Memory B cell (primary cell): Measurements from ENCODE around the gene TSPYL6.

Experiments
- ATAC-seq: fragments of 150-1000 bp; cut with Tn5 transposase; 2 replicates; pipeline ENCODE4 v1.10.0; 2021; ENCODE audit warnings: low read depth, mild to moderate bottlenecking, moderate library complexity
- DNase-seq, 2 donors: peaks; one replicate each; pipeline ENCODE4 v3.0.0; 2022; ENCODE audit warnings: low spot score in 2 of 2
- H3K27ac Mint-ChIP-seq: one replicate; pipeline ENCODE4 v1.8.0; 2022; ENCODE audit warnings: mild to moderate bottlenecking, moderate library complexity, mixed read lengths
- H3K27me3 Mint-ChIP-seq: one replicate; pipeline ENCODE4 v1.8.0; 2022; ENCODE audit warnings: mixed read lengths
- H3K36me3 Mint-ChIP-seq: one replicate; pipeline ENCODE4 v1.8.0; 2022; ENCODE audit warnings: mild to moderate bottlenecking, mixed read lengths
- H3K4me1 Mint-ChIP-seq: one replicate; pipeline ENCODE4 v1.8.0; 2022; ENCODE audit warnings: mixed read lengths
- H3K4me3 Mint-ChIP-seq: one replicate; pipeline ENCODE4 v1.8.0; 2022; ENCODE audit warnings: mild to moderate bottlenecking, moderate library complexity, mixed read lengths
- H3K9me3 Mint-ChIP-seq: one replicate; pipeline ENCODE4 v1.8.0; 2022; ENCODE audit warnings: mixed read lengths

TSPYL6 gene

DNA sequence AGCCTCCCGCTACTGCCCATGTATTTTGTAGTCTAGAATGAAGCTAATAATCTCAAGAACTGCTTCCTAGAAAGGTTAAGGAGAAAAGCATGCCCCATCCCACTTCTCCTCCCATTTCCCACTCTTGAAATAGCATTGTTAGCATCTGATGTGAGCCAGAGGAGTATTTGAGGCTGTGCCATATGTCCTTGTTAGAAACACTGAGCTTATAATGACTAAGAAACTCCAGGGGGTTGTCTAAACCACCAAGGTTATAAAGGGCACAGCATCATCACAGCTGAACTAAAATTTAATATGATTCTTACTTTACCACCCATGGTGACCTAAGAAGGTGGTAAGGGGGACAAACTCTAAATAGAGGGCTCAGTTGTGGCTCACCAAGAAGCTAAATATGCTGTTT lies 16.6 kb downstream of the TSPYL6 start:
- H3K4me3 Mint-ChIP-seq: no peak overlapping the region
- H3K36me3 Mint-ChIP-seq: peaks cover 12% of the 10 kb centered on the region
- H3K9me3 Mint-ChIP-seq: peaks cover 3% of the 10 kb centered on the region
- H3K27ac Mint-ChIP-seq: no peak overlapping the region
- no peaks in the 10 kb centered on the region for H3K4me1 Mint-ChIP-seq
- DNase-seq (no peak), ATAC-seq (no peak)
- H3K27me3 Mint-ChIP-seq: no peaks in the 10 kb centered on the region

DNA sequence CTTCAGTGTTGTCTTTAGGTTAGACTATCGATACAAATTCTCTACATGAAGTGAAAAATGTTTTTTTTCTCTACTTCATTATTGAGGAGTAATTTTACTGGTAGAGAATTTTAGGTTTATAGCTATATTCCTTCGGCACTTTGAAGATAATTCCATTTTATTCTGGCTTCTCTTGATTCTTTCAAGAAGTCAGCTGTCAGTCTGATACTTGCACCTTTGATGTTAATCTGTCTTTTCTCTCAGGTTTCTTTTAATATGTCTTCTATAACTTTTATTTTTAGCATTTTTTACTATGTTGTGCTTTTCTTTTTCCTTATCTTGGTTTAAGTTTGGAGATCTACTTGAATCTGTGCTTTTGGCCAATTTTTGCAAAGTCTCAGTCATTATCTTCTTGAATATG lies 18.6 kb downstream of the TSPYL6 start:
- H3K4me3 Mint-ChIP-seq: no peak overlapping the region
- ATAC-seq (no peak), DNase-seq (no peak)
- no peaks in the 10 kb centered on the region for H3K27me3 Mint-ChIP-seq
- H3K27ac Mint-ChIP-seq: no peak overlapping the region
- peaks cover 4% of the 10 kb centered on the region for H3K9me3 Mint-ChIP-seq
- no peaks in the 10 kb centered on the region for H3K4me1 Mint-ChIP-seq
- H3K36me3 Mint-ChIP-seq: peaks cover 14% of the 10 kb centered on the region

DNA sequence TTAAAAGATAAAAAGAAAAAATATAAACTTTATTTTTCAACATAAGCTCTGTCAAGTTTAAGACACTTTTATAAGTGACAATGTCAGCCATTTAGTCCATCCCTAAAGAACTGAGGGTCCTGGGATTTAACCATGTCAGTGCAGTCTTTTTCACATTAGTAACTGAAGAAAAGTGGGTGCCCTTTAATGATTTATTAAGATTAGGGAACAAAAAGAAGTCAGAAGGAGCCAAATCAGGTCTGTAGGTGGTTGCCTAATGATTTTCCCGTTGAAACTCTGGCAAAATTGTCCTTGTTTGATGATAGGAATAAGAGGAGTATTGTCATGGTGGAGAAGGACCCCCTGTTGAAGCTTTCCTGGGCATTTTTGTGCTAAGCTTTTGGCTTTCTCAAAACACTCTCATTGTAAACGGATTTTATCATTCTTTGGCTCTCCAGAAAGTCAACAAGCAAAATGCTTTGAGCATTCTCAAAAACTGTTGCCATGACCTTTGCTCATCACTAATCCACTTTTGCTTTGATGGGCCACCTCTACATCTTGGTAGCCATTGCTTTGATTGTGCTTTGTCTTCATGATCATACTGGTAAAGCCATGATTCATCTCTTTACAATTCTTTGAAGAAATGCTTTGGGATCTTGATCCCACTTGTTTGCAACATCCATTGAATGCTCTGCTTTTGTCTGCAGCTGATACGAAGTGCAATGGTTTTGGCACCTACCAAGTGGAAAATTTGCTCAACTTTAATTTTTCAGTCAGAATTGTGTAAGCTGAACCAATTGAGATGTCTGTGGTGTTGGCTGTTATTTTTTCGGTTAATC lies 22.0 kb downstream of the TSPYL6 start:
- ATAC-seq (no peak), DNase-seq (no peak)
- H3K4me3 Mint-ChIP-seq: no peak overlapping the region
- no peaks in the 10 kb centered on the region for H3K4me1 Mint-ChIP-seq
- H3K27me3 Mint-ChIP-seq: no peaks in the 10 kb centered on the region
- no peak overlapping the region for H3K27ac Mint-ChIP-seq
- peaks cover 4% of the 10 kb centered on the region for H3K9me3 Mint-ChIP-seq
- peaks cover 16% of the 10 kb centered on the region for H3K36me3 Mint-ChIP-seq

DNA sequence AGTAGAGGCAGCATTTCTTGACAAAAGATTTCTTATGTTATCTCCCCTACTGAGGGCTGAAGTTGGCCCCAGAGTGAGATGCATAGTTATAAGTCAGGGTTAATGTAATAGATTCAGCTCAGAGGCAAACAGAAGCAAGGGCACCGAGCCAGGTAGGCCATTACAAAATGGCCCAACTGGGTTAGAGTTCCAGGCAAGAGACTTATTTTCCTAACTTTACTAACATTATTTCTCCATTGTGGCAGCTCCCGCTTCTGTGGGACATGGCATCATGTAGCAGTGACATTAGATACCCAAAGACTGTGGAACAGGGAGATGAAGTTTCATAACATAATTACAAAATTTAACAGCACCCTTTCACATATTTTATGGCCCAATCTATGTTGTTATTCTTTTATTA lies 27.1 kb downstream of the TSPYL6 start:
- peaks cover 1% of the 10 kb centered on the region for H3K9me3 Mint-ChIP-seq
- ATAC-seq (no peak), DNase-seq (no peak)
- no peaks in the 10 kb centered on the region for H3K4me1 Mint-ChIP-seq
- no peak overlapping the region for H3K27ac Mint-ChIP-seq
- no peaks in the 10 kb centered on the region for H3K27me3 Mint-ChIP-seq
- H3K4me3 Mint-ChIP-seq: no peak overlapping the region
- H3K36me3 Mint-ChIP-seq: peaks cover 20% of the 10 kb centered on the region

DNA sequence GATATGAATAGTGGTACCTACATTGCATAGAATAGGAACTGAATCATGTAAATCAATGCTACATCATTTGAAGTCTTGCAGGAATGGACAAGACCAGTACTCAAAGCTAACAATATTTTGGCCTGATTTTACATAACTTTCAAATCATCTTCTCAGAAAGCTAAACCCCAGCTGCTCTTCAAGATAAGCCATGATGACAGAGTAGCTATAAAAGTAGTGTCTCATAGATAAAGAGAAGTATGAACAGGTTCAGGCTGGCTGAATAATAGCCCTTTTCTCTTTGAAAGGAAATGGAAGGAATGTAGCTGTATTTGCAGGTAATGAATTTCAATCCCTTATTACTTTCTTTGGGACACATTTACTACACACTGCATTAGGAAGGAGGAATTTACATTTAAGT lies 28.2 kb downstream of the TSPYL6 start:
- peaks cover 1% of the 10 kb centered on the region for H3K9me3 Mint-ChIP-seq
- H3K27ac Mint-ChIP-seq: no peak overlapping the region
- H3K4me3 Mint-ChIP-seq: no peak overlapping the region
- DNase-seq: no peak
- no peaks in the 10 kb centered on the region for H3K4me1 Mint-ChIP-seq
- peaks cover 21% of the 10 kb centered on the region for H3K36me3 Mint-ChIP-seq
- ATAC-seq: no peak
- no peaks in the 10 kb centered on the region for H3K27me3 Mint-ChIP-seq

DNA sequence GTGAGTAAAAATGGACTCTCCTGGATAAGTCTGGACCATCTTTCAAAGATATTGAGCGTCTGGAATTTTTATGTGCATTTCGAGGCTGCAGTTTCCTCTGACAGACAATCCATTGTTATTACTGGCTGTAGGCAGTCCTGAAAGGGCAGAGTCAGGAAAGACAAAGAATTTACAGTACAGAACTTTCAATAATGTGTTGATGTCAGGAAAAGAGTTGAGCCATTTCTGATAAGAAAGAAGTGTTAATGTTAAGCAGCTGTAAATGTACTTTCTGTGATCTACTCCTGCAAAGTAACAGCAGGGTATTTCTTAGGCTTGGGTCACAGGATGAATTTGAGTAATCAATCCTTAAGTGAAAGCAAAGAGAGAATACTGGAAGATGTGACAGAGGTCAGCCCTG lies 29.8 kb downstream of the TSPYL6 start:
- DNase-seq: no peak
- H3K36me3 Mint-ChIP-seq: peaks cover 17% of the 10 kb centered on the region

DNA sequence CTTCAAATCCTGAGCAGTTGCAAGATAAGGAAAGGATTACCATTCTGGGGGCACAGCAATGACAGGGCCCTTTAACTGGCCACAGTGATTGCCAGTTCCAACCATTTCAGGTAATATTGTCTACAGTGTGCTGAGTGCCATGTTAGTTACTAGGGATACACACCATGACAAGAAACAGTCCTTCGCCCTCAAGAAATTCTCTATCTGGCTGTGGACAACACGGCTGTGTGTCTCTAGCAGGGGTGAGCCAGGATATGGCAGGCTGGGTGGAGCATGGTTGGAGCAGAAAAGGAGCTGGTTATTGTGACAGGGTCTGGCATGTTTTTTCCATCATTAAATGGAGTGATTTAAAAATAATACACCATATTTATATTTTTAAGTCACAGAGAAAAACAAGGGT lies 31.0 kb downstream of the TSPYL6 start:
- Mint-ChIP-seq H3K36me3 (peaks cover 14% of the 10 kb centered on the region), H3K27me3 (no peaks in the 10 kb centered on the region), H3K4me1 (no peaks in the 10 kb centered on the region), H3K4me3 (no peak overlapping the region), H3K9me3 (no peaks in the 10 kb centered on the region), H3K27ac (no peak overlapping the region)
- DNase-seq: no peak
- no peak for ATAC-seq

More for the DNA sequence above, 29.8 kb downstream of the TSPYL6 start:
- no peak overlapping the region for H3K4me3 Mint-ChIP-seq
- H3K27me3 Mint-ChIP-seq: no peaks in the 10 kb centered on the region
- no peaks in the 10 kb centered on the region for H3K9me3 Mint-ChIP-seq
- no peak for ATAC-seq
- no peaks in the 10 kb centered on the region for H3K4me1 Mint-ChIP-seq
- no peak overlapping the region for H3K27ac Mint-ChIP-seq

DNA sequence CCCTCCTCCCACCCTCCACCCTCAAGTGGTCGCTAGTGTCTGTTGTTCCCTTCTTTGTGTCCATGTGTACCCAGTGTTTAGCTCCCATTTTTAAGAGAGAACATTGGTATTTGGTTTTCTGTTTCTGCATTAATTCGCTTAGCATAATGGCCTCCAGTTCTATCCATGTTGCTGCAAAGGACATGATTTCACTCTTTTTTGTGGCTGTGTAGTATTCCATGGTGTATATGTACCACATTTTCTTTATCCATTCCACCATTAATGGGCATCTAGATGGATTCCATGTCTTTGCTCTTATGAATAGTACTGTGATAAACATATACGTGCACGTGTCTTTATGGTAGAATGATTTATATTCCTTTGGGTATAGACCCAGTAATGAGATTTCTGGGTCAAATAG lies 42.9 kb downstream of the TSPYL6 start:
- peaks cover 3% of the 10 kb centered on the region for H3K4me1 Mint-ChIP-seq
- DNase-seq (no peak), ATAC-seq (no peak)
- H3K27me3 Mint-ChIP-seq: no peaks in the 10 kb centered on the region
- peaks cover 7% of the 10 kb centered on the region for H3K9me3 Mint-ChIP-seq
- no peak overlapping the region for H3K4me3 Mint-ChIP-seq
- H3K36me3 Mint-ChIP-seq: peaks cover 23% of the 10 kb centered on the region
- H3K27ac Mint-ChIP-seq: no peak overlapping the region

DNA sequence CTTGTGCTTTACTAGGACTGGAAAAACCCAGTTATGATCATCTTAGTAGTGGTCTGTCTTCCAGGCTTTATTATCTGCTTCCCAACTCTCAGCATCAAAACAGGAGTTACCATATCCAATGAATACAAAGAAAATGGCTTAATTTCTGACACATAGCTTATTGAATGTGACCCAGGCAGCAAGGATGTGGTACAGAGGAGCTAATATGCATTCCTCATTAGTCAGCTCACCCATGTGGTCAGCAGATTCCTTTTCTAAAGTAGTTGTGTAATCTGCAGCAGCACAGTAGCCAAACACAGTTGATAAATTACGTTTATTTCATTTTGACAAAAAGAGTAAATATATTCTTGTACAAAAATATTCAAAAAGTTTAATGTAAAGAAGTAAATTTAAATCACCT lies 43.6 kb downstream of the TSPYL6 start:
- Mint-ChIP-seq H3K36me3 (peaks cover 20% of the 10 kb centered on the region), H3K4me3 (no peak overlapping the region), H3K9me3 (peaks cover 7% of the 10 kb centered on the region), H3K4me1 (no peaks in the 10 kb centered on the region), H3K27me3 (no peaks in the 10 kb centered on the region), H3K27ac (no peak overlapping the region)
- ATAC-seq (no peak), DNase-seq (no peak)

DNA sequence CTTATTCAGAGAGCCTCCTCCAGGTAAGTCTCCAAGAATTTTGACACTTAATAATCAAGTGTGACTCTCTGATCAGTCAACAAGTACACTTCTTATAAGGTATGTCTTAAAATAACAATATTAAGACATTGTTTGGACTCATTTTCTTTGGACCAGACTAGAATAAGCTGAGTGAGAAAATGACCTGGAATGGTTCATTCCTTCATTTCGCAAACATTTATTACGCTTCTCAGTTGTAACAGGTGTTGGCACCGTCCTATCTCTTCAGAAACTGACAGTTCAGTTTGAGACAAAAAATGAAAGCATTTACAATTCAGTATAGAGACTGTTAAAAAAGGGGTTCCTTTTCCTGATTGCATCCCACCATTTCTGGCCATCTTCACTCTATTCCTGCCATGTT lies 46.6 kb downstream of the TSPYL6 start:
- DNase-seq (no peak), ATAC-seq (no peak)
- Mint-ChIP-seq H3K4me3 (no peak overlapping the region), H3K27ac (no peak overlapping the region), H3K27me3 (no peaks in the 10 kb centered on the region), H3K9me3 (peaks cover 7% of the 10 kb centered on the region), H3K36me3 (peaks cover 17% of the 10 kb centered on the region), H3K4me1 (no peaks in the 10 kb centered on the region)

DNA sequence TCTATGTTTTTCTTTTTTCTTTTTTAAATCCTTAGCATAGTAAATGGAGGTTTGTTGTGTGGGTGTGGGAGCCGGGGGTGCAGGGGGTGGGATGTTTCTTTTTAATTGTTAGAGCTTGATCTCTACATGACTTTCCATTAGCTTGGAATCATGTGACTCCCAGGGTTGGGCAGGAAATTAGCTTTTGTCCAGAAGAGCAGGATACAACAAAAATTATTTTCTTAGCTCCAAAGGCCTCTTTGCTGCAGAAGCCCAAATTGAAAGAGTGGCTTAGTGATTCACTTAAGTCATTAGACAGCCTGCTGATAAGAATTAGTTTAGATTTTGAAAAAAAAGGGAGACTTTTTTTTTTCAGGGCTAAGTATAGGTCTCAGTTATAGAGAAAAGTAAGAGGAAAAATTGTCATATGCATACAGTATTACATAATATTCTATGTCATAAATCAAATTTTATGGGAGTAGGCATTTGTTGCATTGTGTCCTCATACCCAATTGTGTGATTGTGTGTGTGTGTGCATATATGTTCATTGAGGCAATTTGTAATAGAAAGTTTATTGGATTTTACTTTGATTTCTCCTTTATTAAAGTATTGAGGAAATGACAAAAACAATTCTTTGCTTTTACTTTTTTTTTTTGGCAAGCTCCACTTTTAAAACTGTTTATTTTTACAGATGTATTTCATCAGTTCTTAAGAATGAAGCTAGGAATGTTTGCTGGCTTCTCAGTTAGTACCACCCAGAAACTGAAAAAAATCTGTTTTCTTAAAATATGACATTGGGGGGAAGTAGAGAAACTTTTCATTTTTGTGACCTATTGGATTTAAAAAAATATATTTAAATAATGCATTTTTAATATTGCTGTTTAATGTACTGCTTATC lies 47.4 kb downstream of the TSPYL6 start:
- no peak for ATAC-seq
- no peak for DNase-seq
- H3K36me3 Mint-ChIP-seq: peaks cover 14% of the 10 kb centered on the region

DNA sequence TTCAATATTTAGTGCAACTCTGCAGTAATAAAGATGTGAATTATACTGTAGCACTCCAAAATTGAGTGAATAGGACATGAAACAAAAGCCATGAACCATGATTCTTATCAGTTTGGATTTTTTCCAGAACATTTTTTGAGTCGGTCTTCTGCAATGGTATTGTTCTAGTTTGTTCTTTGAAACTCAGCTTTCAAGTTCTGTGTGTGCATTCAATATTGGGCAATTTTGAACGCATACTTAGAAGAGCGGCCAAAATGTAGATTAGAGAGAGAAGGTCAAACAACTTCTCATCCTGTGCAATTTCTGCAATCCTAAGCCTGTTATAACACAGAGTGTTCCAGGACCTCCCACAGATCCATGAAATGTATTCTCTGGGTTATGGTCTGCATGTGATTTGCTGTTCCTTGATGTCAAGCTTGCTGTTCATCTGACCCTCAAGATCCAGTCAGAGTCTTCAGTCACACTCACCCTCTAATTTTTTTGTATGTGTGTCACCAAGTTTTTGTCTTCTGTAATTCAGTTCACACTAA lies 48.3 kb downstream of the TSPYL6 start:
- H3K9me3 Mint-ChIP-seq: no peaks in the 10 kb centered on the region
- H3K4me3 Mint-ChIP-seq: no peak overlapping the region
- H3K27ac Mint-ChIP-seq: peak overlapping the region; percentile 36
- no peak for ATAC-seq
- peaks cover 12% of the 10 kb centered on the region for H3K36me3 Mint-ChIP-seq
- DNase-seq: no peak
- H3K4me1 Mint-ChIP-seq: no peaks in the 10 kb centered on the region
- H3K27me3 Mint-ChIP-seq: no peaks in the 10 kb centered on the region

More for the DNA sequence above, 47.4 kb downstream of the TSPYL6 start:
- Mint-ChIP-seq H3K4me1 (no peaks in the 10 kb centered on the region), H3K4me3 (no peak overlapping the region), H3K9me3 (peaks cover 3% of the 10 kb centered on the region), H3K27me3 (no peaks in the 10 kb centered on the region), H3K27ac (peak overlapping the region; percentile 36)

DNA sequence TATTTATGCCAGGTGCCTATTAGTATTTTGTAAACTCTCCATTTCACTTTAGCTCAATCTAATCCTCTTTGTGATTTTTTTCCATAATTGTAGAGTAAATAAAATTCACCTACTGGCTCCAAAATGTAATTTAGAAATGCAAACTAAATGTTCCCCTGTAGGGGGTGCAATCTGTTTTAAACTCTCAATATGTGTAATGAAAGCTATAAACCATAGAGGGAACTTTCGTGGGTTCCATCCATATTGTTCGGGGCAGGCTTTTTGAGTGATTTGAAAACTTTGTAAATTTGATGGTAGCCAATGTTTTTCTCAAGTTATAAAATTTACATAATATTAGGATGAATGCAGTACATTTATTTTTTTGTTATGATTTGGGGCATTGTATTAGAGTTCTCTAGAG lies 49.4 kb downstream of the TSPYL6 start:
- peaks cover 14% of the 10 kb centered on the region for H3K36me3 Mint-ChIP-seq
- no peak overlapping the region for H3K4me3 Mint-ChIP-seq
- H3K4me1 Mint-ChIP-seq: no peaks in the 10 kb centered on the region
- peak; percentile 57 for ATAC-seq
- H3K27ac Mint-ChIP-seq: no peak overlapping the region
- no peak for DNase-seq
- no peaks in the 10 kb centered on the region for H3K27me3 Mint-ChIP-seq
- peaks cover under 1% of the 10 kb centered on the region for H3K9me3 Mint-ChIP-seq

DNA sequence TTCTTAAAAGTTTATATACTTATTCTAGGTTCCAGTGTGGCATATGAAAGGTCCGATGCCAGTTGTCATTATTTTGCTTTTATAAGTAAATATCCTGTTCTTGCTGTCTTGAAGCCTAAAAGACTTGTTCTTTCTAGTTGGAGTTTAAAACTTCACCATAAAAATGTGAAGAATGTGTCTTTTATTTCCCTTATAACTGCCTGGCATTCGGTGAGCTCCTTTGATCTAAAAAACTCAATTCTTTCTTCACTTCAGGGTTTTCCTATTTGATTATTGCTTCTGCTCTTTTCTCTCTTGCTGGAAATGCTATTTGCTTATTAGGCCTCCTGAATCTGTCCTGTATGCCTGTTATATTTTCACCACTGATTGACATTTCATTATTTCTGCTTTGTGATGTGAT lies 51.6 kb downstream of the TSPYL6 start:
- no peaks in the 10 kb centered on the region for H3K27me3 Mint-ChIP-seq
- H3K36me3 Mint-ChIP-seq: peaks cover 16% of the 10 kb centered on the region
- H3K27ac Mint-ChIP-seq: no peak overlapping the region
- no peaks in the 10 kb centered on the region for H3K4me1 Mint-ChIP-seq
- H3K9me3 Mint-ChIP-seq: peaks cover 2% of the 10 kb centered on the region
- DNase-seq: no peak
- H3K4me3 Mint-ChIP-seq: no peak overlapping the region
- ATAC-seq: no peak
